PC-3 (cell line): ENCODE results near the gene MYO7A. TPM values are rescaled to one million over a fixed set of nuclear protein-coding genes. Genes with fewer than 3 reads are reported as not detected.

Experiments
- ATAC-seq: fragments of 200-7000 bp; cut with Tn5 transposase; 2 replicates; pipeline ENCODE4 v1.9.1; 2020; ENCODE audit warnings: mild to moderate bottlenecking, moderate library complexity
- BruUV-seq: library from RNA; stranded (reverse); fragments of 400-500 nt; replicated peaks from 2 replicates; lab custom pipeline; 2021; lab: Mats Ljungman, UMichigan
- CTCF ChIA-PET: fragments of 300-600 bp; sonication (Branson Sonifier 250); formaldehyde crosslinking; loops from one replicate; lab custom pipeline; 2022; ENCODE audit warnings: antibody characterized with exemption; lab: Charles Lee
- POLR2A ChIA-PET: fragments of 300-600 bp; sonication (Branson Sonifier 250); formaldehyde crosslinking; loops from one replicate; lab custom pipeline; 2022; ENCODE audit warnings: antibody characterized with exemption; ENCODE audit not compliant: unreplicated experiment; lab: Charles Lee
- DNase-seq: peaks from one replicate; pipeline ENCODE4 v3.0.0-alpha.2; 2015
- H2AFZ ChIP-seq: fragments of 300-600 bp; sonication (generic); 2 replicates; pipeline ENCODE4 v1.6.0; 2016; ENCODE audit warnings: antibody characterized with exemption, low read length
- H3F3A ChIP-seq: fragments of 300-600 bp; sonication (generic); one replicate; pipeline ENCODE4 v1.6.0; 2017; ENCODE audit warnings: antibody characterized with exemption, low read length, control low read depth, mild to moderate bottlenecking; ENCODE audit not compliant: unreplicated experiment
- H3K27ac ChIP-seq: fragments of 300-600 bp; sonication (generic); 2 replicates; pipeline ENCODE4 v1.5.1; 2016; ENCODE audit warnings: mild to moderate bottlenecking, low read length
- H3K27me3 ChIP-seq: fragments of 300-600 bp; sonication (generic); 2 replicates; pipeline ENCODE4 v1.6.1; 2016; ENCODE audit warnings: low read length, mixed read lengths
- H3K36me3 ChIP-seq: fragments of 300-600 bp; sonication (generic); 2 replicates; pipeline ENCODE4 v1.6.1; 2016; ENCODE audit warnings: low read depth, mixed run types, low read length, mixed read lengths
- H3K4me1 ChIP-seq: fragments of 300-600 bp; sonication (generic); 2 replicates; pipeline ENCODE4 v1.5.1; 2016; ENCODE audit warnings: low read length; ENCODE audit not compliant: insufficient read depth
- H3K4me2 ChIP-seq: fragments of 300-600 bp; sonication (generic); 2 replicates; pipeline ENCODE4 v1.6.0; 2016; ENCODE audit warnings: low read length
- H3K4me3 ChIP-seq: fragments of 300-600 bp; sonication (generic); 2 replicates; pipeline ENCODE4 v1.5.1; 2016; ENCODE audit warnings: mild to moderate bottlenecking, low read length, mixed read lengths
- H3K79me2 ChIP-seq: fragments of 300-600 bp; sonication (generic); 2 replicates; pipeline ENCODE4 v1.6.1; 2017; ENCODE audit warnings: low read length, mixed read lengths
- H3K9ac ChIP-seq: fragments of 300-600 bp; sonication (generic); 2 replicates; pipeline ENCODE4 v1.6.0; 2016; ENCODE audit warnings: mild to moderate bottlenecking, low read length
- H3K9me2 ChIP-seq: fragments of 300-600 bp; sonication (generic); replicated peaks from 2 replicates; pipeline ENCODE4 v1.6.1; 2016; ENCODE audit warnings: mixed run types, low read length, mixed read lengths
- H3K9me3 ChIP-seq: fragments of 300-600 bp; sonication (generic); 2 replicates; pipeline ENCODE4 v1.6.1; 2016; ENCODE audit warnings: low read length, mixed read lengths
- H4K20me1 ChIP-seq: fragments of 300-600 bp; sonication (generic); 2 replicates; pipeline ENCODE4 v1.6.1; 2016; ENCODE audit warnings: low read length, mixed read lengths
- CTCF ChIP-seq: fragments of 300-600 bp; sonication (generic); conservative IDR thresholded peaks from 2 replicates; pipeline ENCODE4 v1.5.1; 2017; ENCODE audit warnings: antibody characterized with exemption, low read depth, mild to moderate bottlenecking, low read length
- EZH2 ChIP-seq: fragments of 300-600 bp; sonication (generic); IDR thresholded peaks from one replicate; pipeline ENCODE4 v1.6.1; 2017; ENCODE audit warnings: antibody characterized with exemption, mild to moderate bottlenecking, low read length; ENCODE audit not compliant: unreplicated experiment
- EZH2phosphoT487 ChIP-seq: fragments of 300-600 bp; sonication (generic); IDR thresholded peaks from 2 replicates; pipeline ENCODE4 v1.6.1; 2018; ENCODE audit warnings: mild to moderate bottlenecking, antibody characterized with exemption, low read length, borderline replicate concordance
- intact Hi-C: fragments of 100-400 bp; cut with micrococcal nuclease; formaldehyde crosslinking; loops from 2 replicates; pipeline ENCODE4 v1.9.0; 2023
- total RNA-seq: library from RNA; depleted of rRNA; stranded (reverse); fragments of >200 nt; gene quantifications from 2 replicates; pipeline ENCODE4 v1.2.3, GENCODE V29; 2014

MYO7A gene
- total RNA-seq, 1 experiment from 2014 or later, result 0.66 TPM

DNA sequence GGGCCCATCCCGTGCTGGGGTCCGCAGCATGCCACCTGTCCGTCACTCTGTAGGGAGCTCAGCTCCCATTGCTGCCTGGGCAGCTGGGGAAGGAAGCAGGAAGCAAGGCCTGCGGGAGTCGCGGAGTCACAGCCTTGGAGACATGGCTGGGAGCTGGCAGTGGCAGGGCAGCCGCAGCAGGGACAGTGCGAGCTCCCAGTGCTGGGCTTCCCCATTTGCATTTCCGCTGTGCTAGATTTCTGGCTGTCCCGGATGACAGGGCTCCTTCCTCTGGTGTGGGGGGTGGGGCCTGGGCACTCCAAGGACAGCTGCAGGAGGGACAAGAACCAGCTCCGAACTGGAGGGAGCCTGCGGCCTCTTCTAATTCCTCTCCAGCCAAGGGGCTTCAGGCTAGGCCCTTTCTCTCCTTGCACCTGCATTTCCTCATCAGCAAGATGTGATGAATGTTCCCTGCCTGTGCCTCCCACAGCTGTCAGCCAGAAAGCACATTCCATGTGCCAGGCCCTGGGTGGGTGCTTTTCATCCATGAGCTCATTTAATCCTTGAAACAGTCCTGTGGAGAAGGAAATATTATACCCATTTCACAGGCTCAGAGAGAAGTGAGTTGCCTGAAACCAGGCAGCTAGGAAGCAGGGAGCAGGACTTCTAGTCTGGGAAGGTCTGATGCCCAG is 48.0 kb downstream of the MYO7A start:
- H3K79me2 ChIP-seq, result no peaks in the 10 kb centered on the region
- ATAC-seq, result no peak
- TF ChIP-seq EZH2phosphoT487, result no peak
- no peak for TF ChIP-seq CTCF
- no peak for TF ChIP-seq EZH2
- H4K20me1 ChIP-seq, result no peaks in the 10 kb centered on the region
- no peak overlapping the region for H3K9ac ChIP-seq
- no peaks in the 10 kb centered on the region for H3F3A ChIP-seq
- no peak overlapping the region for H3K4me3 ChIP-seq
- no peaks in the 10 kb centered on the region for H3K36me3 ChIP-seq
- no peaks in the 10 kb centered on the region for H3K27me3 ChIP-seq
- DNase-seq, result no peak
- H3K27ac ChIP-seq, result no peak overlapping the region
- intact Hi-C loops, result no loop called here
- ChIA-PET POLR2A (no interaction called here), CTCF (no interaction called here)
- H3K4me2 ChIP-seq, result no peak overlapping the region
- no peaks in the 10 kb centered on the region for H3K9me3 ChIP-seq
- no TSS peak for BruUV-seq
- no peaks in the 10 kb centered on the region for H3K4me1 ChIP-seq
- H3K9me2 ChIP-seq, result no peaks in the 10 kb centered on the region
- H2AFZ ChIP-seq, result no peak overlapping the region

DNA sequence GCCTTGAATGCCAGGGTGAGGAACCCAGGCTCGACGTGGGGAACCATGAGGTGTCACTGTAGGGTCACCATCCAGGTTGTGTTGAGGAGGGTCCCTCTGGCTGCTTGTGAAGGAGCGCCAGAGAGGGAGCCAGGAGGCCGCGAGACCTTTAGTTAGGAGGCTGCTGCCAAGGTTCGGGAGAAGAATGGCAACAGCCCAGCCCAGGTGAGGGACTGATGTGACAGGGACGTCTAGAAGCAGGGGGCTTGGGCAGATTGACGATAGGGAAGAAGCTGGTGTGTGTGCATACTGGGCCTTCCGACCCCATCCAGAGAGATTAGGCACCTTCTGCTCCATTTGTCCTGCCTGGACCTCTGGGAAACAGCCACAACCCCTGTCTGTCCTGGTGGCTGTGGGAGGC is 49.0 kb downstream of the MYO7A start:
- CTCF ChIA-PET, result no interaction called here
- no peaks in the 10 kb centered on the region for H3F3A ChIP-seq

More for the DNA sequence above, 49.0 kb downstream of the MYO7A start:
- no peaks in the 10 kb centered on the region for H3K36me3 ChIP-seq
- no peaks in the 10 kb centered on the region for H3K9me2 ChIP-seq
- peaks cover under 1% of the 10 kb centered on the region; the same call in 1 of the 2 replicates for H3K27me3 ChIP-seq
- no peak overlapping the region for H3K9ac ChIP-seq
- no peaks in the 10 kb centered on the region for H3K4me1 ChIP-seq
- no peak overlapping the region for H3K4me3 ChIP-seq
- H3K9me3 ChIP-seq, result no peaks in the 10 kb centered on the region
- no peak overlapping the region for H3K4me2 ChIP-seq
- no peak overlapping the region for H3K27ac ChIP-seq
- H3K79me2 ChIP-seq, result no peaks in the 10 kb centered on the region
- no peak overlapping the region for H2AFZ ChIP-seq
- intact Hi-C loops, result no loop called here
- DNase-seq, result no peak
- no peaks in the 10 kb centered on the region for H4K20me1 ChIP-seq
- POLR2A ChIA-PET, result no interaction called here
- no peak for ATAC-seq
- BruUV-seq, result no TSS peak
- TF ChIP-seq EZH2 (no peak), EZH2phosphoT487 (no peak), CTCF (no peak)
